Fibroblast of the aortic adventitia (primary cell): Measurements from ENCODE around the gene AKAP6. TPM values are rescaled to one million over a fixed set of nuclear protein-coding genes. Genes with fewer than 3 reads are reported as not detected.

Source experiments
- DNase-seq: peaks from one replicate; pipeline ENCODE4 v3.0.0-alpha.2; 2010; ENCODE audit warnings: low read depth
- H3K4me3 ChIP-seq: 2 replicates; pipeline ENCODE4 v1.5.1; 2011; ENCODE audit warnings: low read depth, mild to moderate bottlenecking, control low read depth, low read length, moderate library complexity
- total RNA-seq: library from RNA; depleted of rRNA; stranded (reverse); fragments of >200 nt; gene quantifications from 2 replicates; pipeline ENCODE4 v1.2.3, GENCODE V29; 2012; ENCODE audit warnings: low replicate concordance
- TF ChIP-seq, protein P1 (sequence below): IDR thresholded peaks from 2 replicates; pipeline ENCODE4 v1.5.1; 2011; ENCODE audit warnings: mild to moderate bottlenecking, low read length, control low read depth, inconsistent platforms; ENCODE audit not compliant: insufficient read depth

AKAP6 gene
- total RNA-seq, 1 donor, result 2.2 TPM

DNA sequence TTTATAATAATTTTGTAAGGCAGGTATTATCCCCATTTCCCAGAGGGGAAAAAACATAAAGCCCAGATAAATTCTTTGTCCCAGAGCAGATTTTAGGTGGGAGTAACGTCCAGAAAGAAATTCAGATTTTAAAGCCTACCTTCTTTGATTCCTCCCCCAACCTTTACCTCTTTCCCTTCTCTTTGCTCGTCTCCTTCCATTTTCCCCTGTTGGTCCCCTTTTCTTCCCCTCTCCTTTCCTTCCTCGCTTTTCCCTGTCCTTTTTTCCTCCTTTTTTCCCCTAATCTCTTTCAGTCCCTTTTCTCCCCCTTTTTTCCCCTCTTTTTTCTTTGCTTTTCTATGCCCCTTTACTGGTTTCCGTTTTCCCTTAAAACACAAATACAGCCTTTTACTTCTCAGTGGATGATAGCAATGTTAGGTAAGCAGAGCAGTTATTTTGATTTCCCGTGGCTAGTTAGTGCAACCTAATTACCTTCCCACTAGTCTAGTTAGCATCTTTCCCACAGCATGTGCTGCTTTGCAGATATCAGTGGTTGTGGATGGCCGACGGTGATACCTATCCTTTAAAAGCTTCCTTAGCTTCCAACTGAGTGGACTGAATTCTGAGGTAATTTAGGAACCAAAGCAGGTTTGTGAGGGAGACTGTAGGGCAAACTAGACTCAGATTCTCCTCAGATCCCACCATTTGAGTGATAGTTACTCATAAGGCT lies 10.9 kb upstream of the AKAP6 start:
- DNase-seq, result no peak

DNA sequence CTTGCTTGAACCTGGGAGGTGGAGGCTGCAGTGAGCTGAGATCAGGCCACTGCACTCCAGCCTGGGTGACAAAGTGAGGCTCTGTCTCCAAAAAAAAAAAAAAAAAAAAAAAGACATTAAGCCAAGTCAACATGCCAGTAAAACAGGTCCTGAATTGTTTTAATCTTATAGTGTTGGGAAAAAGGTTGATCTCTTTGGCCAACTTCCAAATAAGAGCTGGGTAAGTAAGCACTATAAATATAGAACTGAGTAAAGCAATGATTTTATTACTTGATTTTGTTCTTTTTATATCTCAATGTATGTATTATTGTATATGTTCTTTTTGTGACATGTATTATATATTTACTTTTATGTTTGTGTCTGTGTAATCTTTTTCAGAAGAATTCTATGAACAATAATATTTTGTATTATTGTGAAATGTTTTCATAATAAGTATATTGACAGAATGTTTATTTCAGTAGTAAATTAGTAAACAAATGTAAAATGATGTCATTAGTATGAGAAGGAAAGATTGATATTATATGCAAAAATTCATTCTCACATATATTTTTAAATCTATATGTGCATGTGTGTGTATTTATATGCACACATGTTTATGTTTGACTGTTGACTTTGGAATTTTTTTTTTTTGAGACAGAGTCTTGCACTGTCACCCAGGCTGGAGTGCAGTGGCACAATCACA lies 9.6 kb upstream of the AKAP6 start:
- no peak overlapping the region for H3K4me3 ChIP-seq
- DNase-seq, result no peak
- TF ChIP-seq, protein P1, sequence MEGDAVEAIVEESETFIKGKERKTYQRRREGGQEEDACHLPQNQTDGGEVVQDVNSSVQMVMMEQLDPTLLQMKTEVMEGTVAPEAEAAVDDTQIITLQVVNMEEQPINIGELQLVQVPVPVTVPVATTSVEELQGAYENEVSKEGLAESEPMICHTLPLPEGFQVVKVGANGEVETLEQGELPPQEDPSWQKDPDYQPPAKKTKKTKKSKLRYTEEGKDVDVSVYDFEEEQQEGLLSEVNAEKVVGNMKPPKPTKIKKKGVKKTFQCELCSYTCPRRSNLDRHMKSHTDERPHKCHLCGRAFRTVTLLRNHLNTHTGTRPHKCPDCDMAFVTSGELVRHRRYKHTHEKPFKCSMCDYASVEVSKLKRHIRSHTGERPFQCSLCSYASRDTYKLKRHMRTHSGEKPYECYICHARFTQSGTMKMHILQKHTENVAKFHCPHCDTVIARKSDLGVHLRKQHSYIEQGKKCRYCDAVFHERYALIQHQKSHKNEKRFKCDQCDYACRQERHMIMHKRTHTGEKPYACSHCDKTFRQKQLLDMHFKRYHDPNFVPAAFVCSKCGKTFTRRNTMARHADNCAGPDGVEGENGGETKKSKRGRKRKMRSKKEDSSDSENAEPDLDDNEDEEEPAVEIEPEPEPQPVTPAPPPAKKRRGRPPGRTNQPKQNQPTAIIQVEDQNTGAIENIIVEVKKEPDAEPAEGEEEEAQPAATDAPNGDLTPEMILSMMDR, result no peak

More for the DNA sequence above, 10.9 kb upstream of the AKAP6 start:
- no peak overlapping the region for H3K4me3 ChIP-seq
- TF ChIP-seq, protein P1, result no peak

DNA sequence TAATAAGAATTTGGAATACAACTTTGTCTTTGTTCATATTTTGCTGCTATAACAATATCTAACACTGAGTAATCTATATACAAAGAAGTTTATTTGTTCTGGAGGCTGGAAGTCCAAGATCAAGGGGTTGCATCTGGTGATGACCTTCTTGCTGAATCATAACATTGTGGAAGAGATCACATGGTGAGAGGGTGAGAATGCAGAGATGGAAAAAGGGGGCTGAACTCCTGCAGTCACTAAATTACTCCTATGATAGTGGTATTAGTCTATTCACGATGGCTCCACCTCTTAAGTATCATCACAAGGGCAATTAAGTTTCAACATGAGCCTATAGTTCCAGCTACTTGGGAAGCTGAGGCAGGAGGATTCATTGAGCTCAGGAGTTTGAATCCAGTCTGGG lies 4.5 kb upstream of the AKAP6 start:
- DNase-seq, result no peak
- no peak overlapping the region for H3K4me3 ChIP-seq
- TF ChIP-seq, protein P1, result no peak

DNA sequence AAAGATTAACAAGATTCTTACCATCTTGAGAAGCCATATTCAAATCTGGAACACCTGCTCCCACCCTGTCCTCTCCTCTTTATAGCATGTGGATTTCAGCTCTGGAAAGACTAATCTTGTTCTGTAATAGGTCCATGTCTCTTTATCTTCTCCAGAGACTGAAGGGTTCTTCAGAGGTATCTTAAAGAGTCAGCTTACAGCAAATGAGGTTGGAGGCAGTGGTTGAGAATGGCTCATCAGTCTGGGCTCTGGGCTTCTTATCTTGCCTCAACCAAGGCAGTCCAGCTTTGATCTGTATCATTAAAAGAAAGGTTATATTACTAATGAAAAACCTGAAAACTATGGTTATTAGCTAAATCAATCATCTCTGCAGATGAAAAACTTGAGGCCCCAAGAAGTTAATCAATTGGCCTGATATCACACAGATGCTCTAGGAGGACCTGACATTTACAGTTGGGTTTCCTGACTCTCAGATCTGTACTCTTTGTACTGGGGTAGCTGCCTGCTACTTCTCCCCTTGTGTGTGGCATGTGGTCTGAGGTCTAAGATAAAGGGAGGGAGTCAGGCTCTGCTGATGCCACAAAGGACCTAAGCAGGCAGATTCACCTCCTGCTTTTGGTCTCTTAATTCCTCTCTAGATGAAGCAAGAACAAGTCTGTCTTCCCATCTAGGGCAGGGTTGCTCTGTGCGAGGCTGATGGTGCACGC lies 1.7 kb upstream of the AKAP6 start:
- H3K4me3 ChIP-seq, result no peak overlapping the region
- DNase-seq, result no peak
- TF ChIP-seq, protein P1, result no peak

DNA sequence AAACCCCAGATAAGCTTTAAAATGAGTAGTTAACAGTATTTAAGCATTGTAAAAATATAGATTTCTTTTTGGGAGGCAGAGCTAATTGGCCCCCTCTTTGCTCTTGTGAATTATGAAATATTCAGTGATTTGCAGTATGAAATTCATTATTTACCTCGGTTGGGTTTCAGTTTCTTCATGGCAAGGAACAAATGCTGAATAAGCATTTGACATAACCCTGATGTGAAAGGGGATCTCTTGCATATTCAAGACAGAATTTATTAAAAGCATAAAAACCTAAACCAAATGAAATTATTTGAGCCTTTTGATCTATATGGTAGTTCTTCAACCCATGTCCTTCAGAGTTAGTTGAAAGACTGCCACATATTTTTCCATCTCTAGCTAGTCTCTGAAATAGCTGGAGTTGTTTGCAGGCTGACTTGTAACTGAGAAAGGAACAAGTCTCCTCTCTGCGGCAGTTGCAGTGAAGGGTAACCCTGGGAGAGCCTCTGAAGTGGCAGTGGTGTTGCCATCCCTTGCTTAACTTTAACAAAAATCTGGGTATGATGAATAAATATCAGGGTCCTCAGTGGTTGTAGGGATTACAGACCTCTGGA lies 690 bp downstream of the AKAP6 start:
- TF ChIP-seq, protein P1, result no peak
- DNase-seq, result no peak
- H3K4me3 ChIP-seq, result no peak overlapping the region

DNA sequence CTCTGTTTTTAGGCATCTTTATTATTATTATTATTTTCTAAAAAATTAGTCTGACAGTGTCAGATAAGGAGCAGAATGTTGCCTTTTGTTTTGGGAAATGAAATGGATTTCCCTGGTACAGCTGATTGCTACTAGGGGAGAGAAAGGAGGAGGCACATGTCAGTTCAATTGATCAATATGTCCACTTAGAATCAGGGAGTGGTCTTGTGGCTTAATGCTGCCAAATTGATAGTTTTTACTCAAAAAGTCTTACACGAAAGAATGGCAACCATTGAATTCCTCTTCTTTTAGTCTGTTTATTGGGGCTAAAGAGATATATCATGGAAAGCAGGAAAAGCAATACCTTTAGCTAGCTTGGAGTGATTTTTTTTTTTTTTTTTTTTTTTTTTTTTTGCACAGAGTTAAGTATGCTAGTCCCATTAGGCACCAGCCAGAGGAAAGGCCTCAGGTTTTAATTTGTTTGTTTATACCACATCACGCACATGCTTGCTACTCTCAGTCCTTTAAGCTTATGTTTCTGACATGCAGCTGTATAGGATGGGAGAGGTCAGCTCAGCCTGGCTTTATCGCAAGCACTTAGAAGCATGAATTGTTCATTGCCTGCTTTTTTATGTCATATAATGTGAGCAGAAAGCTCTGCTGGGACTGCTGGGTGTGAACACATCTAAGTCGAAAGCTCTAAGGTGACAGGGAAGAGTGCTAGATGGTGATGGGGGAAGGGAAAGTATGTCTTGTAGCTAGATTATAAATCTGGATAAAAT lies 1.4 kb downstream of the AKAP6 start:
- TF ChIP-seq, protein P1, result no peak
- H3K4me3 ChIP-seq, result no peak overlapping the region
- DNase-seq, result no peak
